ENCODE results near the gene MAMLD1.

The MAMLD1 gene

DNA sequence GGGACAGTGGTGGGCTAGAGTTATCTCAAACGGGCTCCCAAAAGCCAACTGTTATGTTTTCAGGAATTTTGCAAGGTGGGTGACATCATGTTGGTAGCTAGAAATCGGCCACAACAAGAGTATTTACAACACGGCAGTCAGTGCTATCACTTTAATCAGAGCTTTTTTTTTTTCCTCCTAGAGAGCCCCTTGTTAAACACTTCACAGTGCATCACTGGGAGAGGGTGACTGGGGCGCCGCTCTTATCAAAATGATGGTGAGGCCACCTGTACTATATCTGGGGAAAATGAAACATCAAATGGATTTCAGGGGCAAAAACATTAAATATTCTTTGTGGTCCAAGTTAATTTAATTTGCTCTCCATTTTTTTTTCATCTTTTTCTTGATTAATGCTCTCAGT, 44.9 kb downstream of the MAMLD1 start:
- in situ Hi-C loops (cut with HindIII; ENCODE audit: low sequenced_read_pairs) = no loop called here
- no peak for DNase-seq (ENCODE audit: low read depth, low spot score)
- no peak overlapping the region for H3K4me3 ChIP-seq (ENCODE audit: low read depth, low read length)
- TF ChIP-seq, protein P1, sequence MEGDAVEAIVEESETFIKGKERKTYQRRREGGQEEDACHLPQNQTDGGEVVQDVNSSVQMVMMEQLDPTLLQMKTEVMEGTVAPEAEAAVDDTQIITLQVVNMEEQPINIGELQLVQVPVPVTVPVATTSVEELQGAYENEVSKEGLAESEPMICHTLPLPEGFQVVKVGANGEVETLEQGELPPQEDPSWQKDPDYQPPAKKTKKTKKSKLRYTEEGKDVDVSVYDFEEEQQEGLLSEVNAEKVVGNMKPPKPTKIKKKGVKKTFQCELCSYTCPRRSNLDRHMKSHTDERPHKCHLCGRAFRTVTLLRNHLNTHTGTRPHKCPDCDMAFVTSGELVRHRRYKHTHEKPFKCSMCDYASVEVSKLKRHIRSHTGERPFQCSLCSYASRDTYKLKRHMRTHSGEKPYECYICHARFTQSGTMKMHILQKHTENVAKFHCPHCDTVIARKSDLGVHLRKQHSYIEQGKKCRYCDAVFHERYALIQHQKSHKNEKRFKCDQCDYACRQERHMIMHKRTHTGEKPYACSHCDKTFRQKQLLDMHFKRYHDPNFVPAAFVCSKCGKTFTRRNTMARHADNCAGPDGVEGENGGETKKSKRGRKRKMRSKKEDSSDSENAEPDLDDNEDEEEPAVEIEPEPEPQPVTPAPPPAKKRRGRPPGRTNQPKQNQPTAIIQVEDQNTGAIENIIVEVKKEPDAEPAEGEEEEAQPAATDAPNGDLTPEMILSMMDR (IDR thresholded peaks at IDR 0.05; ENCODE audit: low read depth, low read length) = no peak

DNA sequence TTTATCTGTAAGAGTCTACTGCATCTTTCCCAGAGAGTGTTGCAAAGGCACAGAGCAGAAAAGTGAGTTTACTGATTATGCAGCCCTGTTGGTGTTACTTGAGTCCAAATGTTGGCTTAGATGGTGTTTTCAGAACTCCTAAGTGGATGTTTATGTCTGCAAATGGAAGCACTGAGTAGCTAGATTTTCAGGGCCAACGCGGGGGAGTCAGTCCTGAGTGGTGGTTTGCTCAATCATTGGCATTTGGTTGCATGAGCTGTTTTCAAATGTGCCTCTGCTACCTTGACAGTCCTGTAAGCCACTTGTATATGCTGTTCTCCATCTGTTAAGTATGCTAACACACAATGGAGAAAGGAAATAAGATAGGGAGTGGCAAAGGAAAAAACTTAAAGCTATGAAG, 45.4 kb downstream of the MAMLD1 start:
- H3K4me3 ChIP-seq (ENCODE audit: low read depth, low read length) = no peak overlapping the region
- in situ Hi-C loops (cut with HindIII; ENCODE audit: low sequenced_read_pairs) = no loop called here
- TF ChIP-seq, protein P1 (IDR thresholded peaks at IDR 0.05; ENCODE audit: low read depth, low read length) = no peak
- no peak for DNase-seq (ENCODE audit: low read depth, low spot score)

DNA sequence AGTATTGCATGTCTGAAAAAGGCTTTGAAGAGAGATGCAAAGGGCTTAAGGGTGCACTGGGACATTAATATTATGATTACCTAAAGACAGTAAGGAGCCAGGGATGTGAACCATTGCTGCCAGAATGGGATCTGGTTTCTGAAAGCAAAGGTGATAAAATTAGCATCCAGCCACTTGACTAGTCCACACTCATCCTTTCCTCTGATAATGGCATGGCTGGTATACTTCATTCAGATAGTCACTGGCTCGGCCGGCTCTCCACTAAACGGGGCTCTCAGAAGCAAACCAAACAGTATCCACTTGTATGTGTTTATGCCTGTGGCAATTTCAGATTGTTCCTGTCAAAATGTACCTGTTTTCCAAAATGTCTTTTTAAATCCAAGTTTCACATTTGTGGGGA, 46.4 kb downstream of the MAMLD1 start:
- no peak for DNase-seq (ENCODE audit: low read depth, low spot score)
- TF ChIP-seq, protein P1 (IDR thresholded peaks at IDR 0.05; ENCODE audit: low read depth, low read length) = no peak
- H3K4me3 ChIP-seq (ENCODE audit: low read depth, low read length) = no peak overlapping the region
- in situ Hi-C loops (cut with HindIII; ENCODE audit: low sequenced_read_pairs) = no loop called here

DNA sequence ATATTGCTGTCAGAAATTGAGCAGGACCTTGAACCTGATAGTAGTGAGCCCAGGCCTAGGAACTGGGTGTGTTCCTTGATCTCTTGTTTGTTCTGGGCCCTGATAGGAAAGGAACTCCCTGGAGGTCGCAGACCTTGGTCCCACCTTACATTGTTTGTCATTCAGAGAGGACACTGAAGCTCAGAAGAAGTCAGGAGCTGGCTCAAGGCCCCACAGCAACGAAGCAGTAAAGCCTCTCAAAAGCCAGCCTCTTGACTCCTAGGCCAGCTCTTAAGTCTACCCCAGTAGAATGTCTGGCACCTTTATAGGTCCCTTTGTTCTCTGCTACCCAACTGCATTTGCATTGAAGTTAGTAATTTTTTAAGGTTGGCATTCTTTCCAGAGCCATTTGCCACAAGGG, 46.8 kb downstream of the MAMLD1 start:
- TF ChIP-seq, protein P1 (IDR thresholded peaks at IDR 0.05; ENCODE audit: low read depth, low read length) = no peak
- in situ Hi-C loops (cut with HindIII; ENCODE audit: low sequenced_read_pairs) = no loop called here
- DNase-seq (ENCODE audit: low read depth, low spot score) = no peak
- no peak overlapping the region for H3K4me3 ChIP-seq (ENCODE audit: low read depth, low read length)

DNA sequence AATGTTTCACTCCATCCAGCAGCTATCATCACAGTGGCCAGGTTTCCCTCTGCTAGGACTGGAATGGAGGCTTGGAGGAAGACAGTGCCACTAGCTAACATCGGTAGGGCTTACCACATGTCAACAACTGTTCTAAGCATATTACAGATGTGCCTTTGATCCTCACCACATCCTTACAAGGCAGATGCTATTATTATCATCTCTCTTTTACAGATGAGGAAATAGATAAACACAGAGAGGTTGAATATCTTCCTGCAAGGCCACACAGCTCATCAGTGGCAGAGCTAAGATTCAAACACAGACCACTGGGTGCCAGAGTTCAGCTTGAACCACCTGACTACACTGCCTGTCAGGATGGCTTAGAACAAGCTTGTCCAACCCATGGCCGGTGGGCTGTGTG, 47.4 kb downstream of the MAMLD1 start:
- in situ Hi-C loops (cut with HindIII; ENCODE audit: low sequenced_read_pairs) = no loop called here
- TF ChIP-seq, protein P1 (IDR thresholded peaks at IDR 0.05; ENCODE audit: low read depth, low read length) = no peak
- no peak overlapping the region for H3K4me3 ChIP-seq (ENCODE audit: low read depth, low read length)
- no peak for DNase-seq (ENCODE audit: low read depth, low spot score)

DNA sequence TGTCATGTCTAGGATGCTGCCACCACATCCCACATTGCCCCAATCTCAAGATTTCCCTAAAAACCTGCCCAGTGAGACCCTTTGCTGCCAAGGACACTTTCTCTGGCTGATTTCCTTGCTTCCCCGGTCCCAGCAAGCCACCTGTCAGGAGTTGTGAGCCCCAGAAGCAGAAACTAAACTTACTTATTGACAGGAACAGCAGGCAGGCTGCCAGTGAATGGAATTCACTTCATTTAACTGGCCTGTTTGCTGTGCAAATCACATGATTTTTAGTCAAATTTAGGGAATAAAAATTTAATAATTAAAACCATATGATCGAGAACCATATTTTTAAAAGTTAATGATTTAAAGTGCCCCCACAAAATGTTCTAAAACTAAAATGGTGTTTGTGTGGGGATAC, 48.5 kb downstream of the MAMLD1 start:
- in situ Hi-C loops (cut with HindIII; ENCODE audit: low sequenced_read_pairs) = no loop called here
- TF ChIP-seq, protein P1 (IDR thresholded peaks at IDR 0.05; ENCODE audit: low read depth, low read length) = no peak
- no peak overlapping the region for H3K4me3 ChIP-seq (ENCODE audit: low read depth, low read length)

DNA sequence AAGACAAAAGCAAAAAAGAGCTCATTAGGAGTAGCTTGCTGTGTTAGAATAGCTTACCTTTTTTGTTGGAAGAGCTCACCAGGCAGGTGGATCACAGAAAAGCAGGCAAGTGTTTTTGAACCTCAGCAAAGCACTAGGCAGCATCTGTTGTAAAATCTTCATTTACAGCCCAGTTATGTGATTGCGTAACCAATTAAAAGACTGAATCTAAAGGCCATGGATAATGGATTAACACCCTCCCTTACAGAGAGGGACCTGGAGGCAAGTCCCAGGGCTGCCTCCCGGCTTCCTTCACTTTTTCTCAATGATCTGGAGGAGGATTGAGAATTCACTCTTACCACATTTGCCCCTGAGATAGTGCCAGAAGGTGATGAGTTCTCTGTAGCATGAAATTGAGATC, 51.1 kb downstream of the MAMLD1 start:
- H3K4me3 ChIP-seq (ENCODE audit: low read depth, low read length) = no peak overlapping the region
- in situ Hi-C loops (cut with HindIII; ENCODE audit: low sequenced_read_pairs) = no loop called here
- TF ChIP-seq, protein P1 (IDR thresholded peaks at IDR 0.05; ENCODE audit: low read depth, low read length) = no peak
- no peak for DNase-seq (ENCODE audit: low read depth, low spot score)

More for the DNA sequence above, 48.5 kb downstream of the MAMLD1 start:
- DNase-seq (ENCODE audit: low read depth, low spot score) = no peak
